ENCODE results near the gene EML2. TPM values are rescaled to one million over a fixed set of nuclear protein-coding genes. Genes with fewer than 3 reads are reported as not detected.

Gene EML2
- total and polyA plus RNA-seq, 2 experiments from 2014 or later: 13.9 to 17.0 TPM

DNA sequence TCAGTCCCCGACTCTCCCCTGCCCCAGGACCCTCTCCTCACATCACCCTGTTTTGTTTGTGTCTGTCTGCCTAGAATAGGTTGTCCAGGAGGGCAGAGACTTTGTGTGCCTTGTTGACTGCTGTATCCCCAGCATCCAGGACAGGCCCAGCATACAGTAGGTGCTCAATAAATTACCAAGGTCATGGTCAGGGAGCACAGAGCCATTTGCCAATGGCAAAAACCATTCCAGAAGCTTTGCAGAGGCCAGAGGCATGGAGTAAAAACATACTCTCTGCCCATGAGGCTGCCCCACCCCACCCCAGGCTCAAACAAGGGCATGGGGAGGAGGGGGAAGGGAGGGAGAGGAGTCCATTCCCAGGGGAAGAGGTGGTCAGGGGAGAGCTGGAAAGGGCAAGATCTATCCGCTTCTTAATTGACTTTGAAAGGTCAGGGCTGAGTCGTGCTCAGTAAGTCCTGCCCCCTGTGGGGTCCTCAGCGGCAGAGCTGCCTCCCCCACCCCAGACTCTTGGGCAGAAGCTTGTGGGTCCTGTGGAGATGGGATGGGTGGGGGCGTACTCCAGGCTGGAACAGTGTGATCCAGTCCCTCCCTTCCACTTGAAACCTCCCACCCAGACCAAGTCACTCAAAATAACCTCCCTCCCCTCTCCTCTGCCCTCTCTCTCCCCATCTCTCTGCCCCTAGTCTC is 41.6 kb downstream of the EML2 start:
- no peaks in the 10 kb centered on the region for H3K9me3 ChIP-seq (ENCODE audit: low read depth)
- no peaks in the 10 kb centered on the region for H3K36me3 ChIP-seq (replicated peaks; ENCODE audit: insufficient read depth, low read depth)
- H3K79me2 ChIP-seq: no peaks in the 10 kb centered on the region
- DNase-seq (ENCODE audit: low spot score): no peak
- H3K27ac ChIP-seq: no peak overlapping the region
- no peak overlapping the region for H2AFZ ChIP-seq
- WGBS (ENCODE audit: low lambda C conversion rate, missing lambda C conversion rate): 24% methylated on average over 4 of the region's 5 CpGs
- no peaks in the 10 kb centered on the region for H4K20me1 ChIP-seq (ENCODE audit: insufficient read depth, poor library complexity, severe bottlenecking)
- no peaks in the 10 kb centered on the region for H3K9me2 ChIP-seq (replicated peaks; ENCODE audit: insufficient read depth)
- TF ChIP-seq EZH2phosphoT487 (IDR thresholded peaks at IDR 0.05; ENCODE audit: low read depth, severe bottlenecking, unreplicated experiment): no peak
- TF ChIP-seq, protein P1, sequence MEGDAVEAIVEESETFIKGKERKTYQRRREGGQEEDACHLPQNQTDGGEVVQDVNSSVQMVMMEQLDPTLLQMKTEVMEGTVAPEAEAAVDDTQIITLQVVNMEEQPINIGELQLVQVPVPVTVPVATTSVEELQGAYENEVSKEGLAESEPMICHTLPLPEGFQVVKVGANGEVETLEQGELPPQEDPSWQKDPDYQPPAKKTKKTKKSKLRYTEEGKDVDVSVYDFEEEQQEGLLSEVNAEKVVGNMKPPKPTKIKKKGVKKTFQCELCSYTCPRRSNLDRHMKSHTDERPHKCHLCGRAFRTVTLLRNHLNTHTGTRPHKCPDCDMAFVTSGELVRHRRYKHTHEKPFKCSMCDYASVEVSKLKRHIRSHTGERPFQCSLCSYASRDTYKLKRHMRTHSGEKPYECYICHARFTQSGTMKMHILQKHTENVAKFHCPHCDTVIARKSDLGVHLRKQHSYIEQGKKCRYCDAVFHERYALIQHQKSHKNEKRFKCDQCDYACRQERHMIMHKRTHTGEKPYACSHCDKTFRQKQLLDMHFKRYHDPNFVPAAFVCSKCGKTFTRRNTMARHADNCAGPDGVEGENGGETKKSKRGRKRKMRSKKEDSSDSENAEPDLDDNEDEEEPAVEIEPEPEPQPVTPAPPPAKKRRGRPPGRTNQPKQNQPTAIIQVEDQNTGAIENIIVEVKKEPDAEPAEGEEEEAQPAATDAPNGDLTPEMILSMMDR (IDR thresholded peaks at IDR 0.05; ENCODE audit: poor library complexity): no peak
- no peak for TF ChIP-seq EZH2 (IDR thresholded peaks at IDR 0.05; ENCODE audit: borderline replicate concordance)
- H3K4me3 ChIP-seq: no peak overlapping the region
- H3K4me1 ChIP-seq (ENCODE audit: insufficient read depth): peaks cover 3% of the 10 kb centered on the region
- H3K27me3 ChIP-seq: peaks cover 73% of the 10 kb centered on the region
- H3K4me2 ChIP-seq: peak overlapping the region; percentile 57

DNA sequence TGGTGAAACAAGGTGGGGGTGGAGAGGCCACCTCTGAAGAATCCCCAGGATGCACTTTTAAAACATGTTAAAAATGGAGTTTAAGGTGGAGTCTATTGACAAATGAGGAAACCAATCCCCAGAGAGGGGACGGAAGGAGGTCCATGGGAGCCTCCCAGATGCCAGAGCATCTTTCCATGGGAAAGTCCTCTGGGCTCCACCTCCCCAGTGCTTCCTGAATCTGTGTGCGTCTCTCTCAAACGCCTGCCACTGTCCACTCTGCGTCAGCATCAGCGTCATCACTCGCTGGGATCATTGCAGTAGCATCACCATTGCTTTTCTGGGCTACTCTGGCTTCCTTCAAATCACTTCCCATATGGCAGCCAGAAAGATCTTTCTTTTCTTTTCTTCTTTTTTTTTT is 43.4 kb downstream of the EML2 start:
- H4K20me1 ChIP-seq (ENCODE audit: insufficient read depth, poor library complexity, severe bottlenecking): no peaks in the 10 kb centered on the region
- no peaks in the 10 kb centered on the region for H3K9me2 ChIP-seq (replicated peaks; ENCODE audit: insufficient read depth)
- H3K9me3 ChIP-seq (ENCODE audit: low read depth): no peaks in the 10 kb centered on the region
- H3K79me2 ChIP-seq: no peaks in the 10 kb centered on the region
- H3K4me2 ChIP-seq: no peak overlapping the region
- H3K27me3 ChIP-seq: peaks cover 56% of the 10 kb centered on the region
- WGBS (ENCODE audit: low lambda C conversion rate, missing lambda C conversion rate): 75% methylated on average over 6 of the region's 6 CpGs
- H3K4me3 ChIP-seq: no peak overlapping the region
- no peak overlapping the region for H2AFZ ChIP-seq
- TF ChIP-seq, protein P1 (IDR thresholded peaks at IDR 0.05; ENCODE audit: poor library complexity): no peak
- TF ChIP-seq EZH2phosphoT487 (IDR thresholded peaks at IDR 0.05; ENCODE audit: low read depth, severe bottlenecking, unreplicated experiment): no peak
- no peak for TF ChIP-seq EZH2 (IDR thresholded peaks at IDR 0.05; ENCODE audit: borderline replicate concordance)
- no peak for DNase-seq (ENCODE audit: low spot score)
- H3K27ac ChIP-seq: no peak overlapping the region
- H3K4me1 ChIP-seq (ENCODE audit: insufficient read depth): peaks cover 3% of the 10 kb centered on the region
- H3K36me3 ChIP-seq (replicated peaks; ENCODE audit: insufficient read depth, low read depth): no peaks in the 10 kb centered on the region

DNA sequence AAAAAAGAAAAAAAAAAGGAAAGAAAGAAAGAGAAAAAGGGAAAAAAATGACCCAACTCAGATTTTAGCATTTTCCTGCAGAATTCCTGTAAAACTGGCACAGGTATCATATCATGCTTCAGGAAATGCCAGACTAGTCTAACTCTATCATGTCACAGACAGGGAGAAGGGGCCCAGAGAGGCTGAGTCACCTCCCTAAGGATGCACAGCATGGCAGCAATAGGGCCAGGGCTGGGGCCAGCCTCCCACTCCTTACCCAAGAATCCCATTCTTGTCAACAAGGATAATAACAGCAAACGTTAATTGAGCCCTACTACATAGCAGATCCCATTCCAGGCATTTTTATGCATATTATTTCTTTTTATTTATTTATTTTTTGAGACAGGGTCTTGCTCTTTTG is 45.7 kb downstream of the EML2 start:
- Histone ChIP-seq H3K9me3 (ENCODE audit: low read depth) (no peaks in the 10 kb centered on the region), H3K4me1 (ENCODE audit: insufficient read depth) (peaks cover 3% of the 10 kb centered on the region), H3K4me2 (no peak overlapping the region), H3K79me2 (no peaks in the 10 kb centered on the region), H4K20me1 (ENCODE audit: insufficient read depth, poor library complexity, severe bottlenecking) (no peaks in the 10 kb centered on the region), H3K36me3 (replicated peaks; ENCODE audit: insufficient read depth, low read depth) (no peaks in the 10 kb centered on the region), H3K9me2 (replicated peaks; ENCODE audit: insufficient read depth) (no peaks in the 10 kb centered on the region), H3K27me3 (peaks cover 36% of the 10 kb centered on the region), H2AFZ (no peak overlapping the region), H3K27ac (no peak overlapping the region), H3K4me3 (no peak overlapping the region)
- TF ChIP-seq EZH2 (IDR thresholded peaks at IDR 0.05; ENCODE audit: borderline replicate concordance): no peak
- TF ChIP-seq, protein P1 (IDR thresholded peaks at IDR 0.05; ENCODE audit: poor library complexity): no peak
- TF ChIP-seq EZH2phosphoT487 (IDR thresholded peaks at IDR 0.05; ENCODE audit: low read depth, severe bottlenecking, unreplicated experiment): no peak
- DNase-seq (ENCODE audit: low spot score): no peak
- 11% methylated on average over 1 of the region's 1 CpG for WGBS (ENCODE audit: low lambda C conversion rate, missing lambda C conversion rate)

Measured in hepatocyte (in vitro differentiated cells).